Measurements from ENCODE around the gene PHF21B. TPM values are rescaled to one million over a fixed set of nuclear protein-coding genes. Genes with fewer than 3 reads are reported as not detected.

PHF21B gene
- total RNA-seq, 1 donor: not detected

DNA sequence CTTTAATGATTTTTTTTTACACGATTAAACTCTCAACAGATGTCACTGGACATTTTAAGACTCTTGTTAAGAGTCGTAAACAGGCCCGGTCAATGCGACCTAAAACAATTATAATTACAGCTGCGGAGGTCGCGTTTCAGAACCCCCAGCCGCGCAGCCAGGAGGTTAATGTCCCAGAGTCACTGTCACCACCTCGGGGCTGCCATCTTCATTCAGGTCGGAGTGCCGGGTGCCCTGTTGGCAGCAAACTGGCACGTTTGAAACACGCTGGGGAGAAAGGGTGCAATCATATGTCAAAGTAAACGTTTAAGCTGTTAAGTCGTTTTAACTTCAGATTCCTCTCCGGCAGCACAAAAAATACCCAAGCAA lies 711 bp upstream of the PHF21B start:
- H3K4me3 ChIP-seq (ENCODE audit: insufficient read depth, low read length): peak overlapping the region; percentile 61
- H3K4me1 ChIP-seq (ENCODE audit: insufficient read depth, low read length): no peaks in the 10 kb centered on the region
- peaks cover 58% of the 10 kb centered on the region for H3K27me3 ChIP-seq (ENCODE audit: insufficient read depth, low read length)
- no peaks in the 10 kb centered on the region for H3K79me2 ChIP-seq (ENCODE audit: insufficient read depth, low read length)
- no peak overlapping the region for H3K27ac ChIP-seq (ENCODE audit: low read depth, low read length)
- H4K20me1 ChIP-seq (ENCODE audit: insufficient read depth, low read length): no peaks in the 10 kb centered on the region
- TF ChIP-seq, protein P1, sequence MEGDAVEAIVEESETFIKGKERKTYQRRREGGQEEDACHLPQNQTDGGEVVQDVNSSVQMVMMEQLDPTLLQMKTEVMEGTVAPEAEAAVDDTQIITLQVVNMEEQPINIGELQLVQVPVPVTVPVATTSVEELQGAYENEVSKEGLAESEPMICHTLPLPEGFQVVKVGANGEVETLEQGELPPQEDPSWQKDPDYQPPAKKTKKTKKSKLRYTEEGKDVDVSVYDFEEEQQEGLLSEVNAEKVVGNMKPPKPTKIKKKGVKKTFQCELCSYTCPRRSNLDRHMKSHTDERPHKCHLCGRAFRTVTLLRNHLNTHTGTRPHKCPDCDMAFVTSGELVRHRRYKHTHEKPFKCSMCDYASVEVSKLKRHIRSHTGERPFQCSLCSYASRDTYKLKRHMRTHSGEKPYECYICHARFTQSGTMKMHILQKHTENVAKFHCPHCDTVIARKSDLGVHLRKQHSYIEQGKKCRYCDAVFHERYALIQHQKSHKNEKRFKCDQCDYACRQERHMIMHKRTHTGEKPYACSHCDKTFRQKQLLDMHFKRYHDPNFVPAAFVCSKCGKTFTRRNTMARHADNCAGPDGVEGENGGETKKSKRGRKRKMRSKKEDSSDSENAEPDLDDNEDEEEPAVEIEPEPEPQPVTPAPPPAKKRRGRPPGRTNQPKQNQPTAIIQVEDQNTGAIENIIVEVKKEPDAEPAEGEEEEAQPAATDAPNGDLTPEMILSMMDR (IDR thresholded peaks at IDR 0.05; ENCODE audit: extremely low read depth, low read depth, low read length): no peak
- H3K9me3 ChIP-seq (ENCODE audit: low read depth, low read length): no peaks in the 10 kb centered on the region
- no peak overlapping the region for H2AFZ ChIP-seq (ENCODE audit: low read length)
- H3K4me2 ChIP-seq (ENCODE audit: insufficient read depth, low read length): peak overlapping the region; percentile 76
- H3K36me3 ChIP-seq (ENCODE audit: insufficient read depth, low read length): no peaks in the 10 kb centered on the region
- DNase-seq (ENCODE audit: insufficient read length, low spot score, missing footprints): no peak

- H3K27ac ChIP-seq (ENCODE audit: low read depth, low read length): no peak overlapping the region
- no peaks in the 10 kb centered on the region for H4K20me1 ChIP-seq (ENCODE audit: insufficient read depth, low read length)
- H3K27me3 ChIP-seq (ENCODE audit: insufficient read depth, low read length): peaks cover 68% of the 10 kb centered on the region
- H3K36me3 ChIP-seq (ENCODE audit: insufficient read depth, low read length): no peaks in the 10 kb centered on the region
- no peak for DNase-seq (ENCODE audit: insufficient read length, low spot score, missing footprints)
- H2AFZ ChIP-seq (ENCODE audit: low read length): no peak overlapping the region
- H3K9me3 ChIP-seq (ENCODE audit: low read depth, low read length): no peaks in the 10 kb centered on the region
- H3K4me2 ChIP-seq (ENCODE audit: insufficient read depth, low read length): no peak overlapping the region
- no peaks in the 10 kb centered on the region for H3K4me1 ChIP-seq (ENCODE audit: insufficient read depth, low read length)
- H3K79me2 ChIP-seq (ENCODE audit: insufficient read depth, low read length): no peaks in the 10 kb centered on the region
- TF ChIP-seq, protein P1 (IDR thresholded peaks at IDR 0.05; ENCODE audit: extremely low read depth, low read depth, low read length): no peak
- no peak overlapping the region for H3K4me3 ChIP-seq (ENCODE audit: insufficient read depth, low read length)
These were observed 827 bp downstream of the PHF21B start for GRCh38 chr22:45008751-45009605.

GRCh38 chr22:45008186-45008681 lies 1.6 kb downstream of the PHF21B start:
- no peaks in the 10 kb centered on the region for H3K36me3 ChIP-seq (ENCODE audit: insufficient read depth, low read length)
- peak overlapping the region; percentile 28 for H3K4me3 ChIP-seq (ENCODE audit: insufficient read depth, low read length)
- DNase-seq (ENCODE audit: insufficient read length, low spot score, missing footprints): no peak
- TF ChIP-seq, protein P1 (IDR thresholded peaks at IDR 0.05; ENCODE audit: extremely low read depth, low read depth, low read length): no peak
- H3K27ac ChIP-seq (ENCODE audit: low read depth, low read length): no peak overlapping the region
- no peaks in the 10 kb centered on the region for H3K79me2 ChIP-seq (ENCODE audit: insufficient read depth, low read length)
- H3K27me3 ChIP-seq (ENCODE audit: insufficient read depth, low read length): peaks cover 68% of the 10 kb centered on the region
- no peaks in the 10 kb centered on the region for H3K9me3 ChIP-seq (ENCODE audit: low read depth, low read length)
- H3K4me2 ChIP-seq (ENCODE audit: insufficient read depth, low read length): peak overlapping the region; percentile 28
- H2AFZ ChIP-seq (ENCODE audit: low read length): no peak overlapping the region
- H3K4me1 ChIP-seq (ENCODE audit: insufficient read depth, low read length): no peaks in the 10 kb centered on the region
- H4K20me1 ChIP-seq (ENCODE audit: insufficient read depth, low read length): no peaks in the 10 kb centered on the region

GRCh38 chr22:45007391-45008185 lies 2.2 kb downstream of the PHF21B start:
- Histone ChIP-seq H3K36me3 (ENCODE audit: insufficient read depth, low read length) (no peaks in the 10 kb centered on the region), H3K9me3 (ENCODE audit: low read depth, low read length) (no peaks in the 10 kb centered on the region), H4K20me1 (ENCODE audit: insufficient read depth, low read length) (no peaks in the 10 kb centered on the region), H3K27me3 (ENCODE audit: insufficient read depth, low read length) (peaks cover 62% of the 10 kb centered on the region), H3K4me2 (ENCODE audit: insufficient read depth, low read length) (peak overlapping the region; percentile 28), H2AFZ (ENCODE audit: low read length) (no peak overlapping the region), H3K4me1 (ENCODE audit: insufficient read depth, low read length) (no peaks in the 10 kb centered on the region), H3K4me3 (ENCODE audit: insufficient read depth, low read length) (peak overlapping the region; percentile 28), H3K79me2 (ENCODE audit: insufficient read depth, low read length) (no peaks in the 10 kb centered on the region), H3K27ac (ENCODE audit: low read depth, low read length) (no peak overlapping the region)
- TF ChIP-seq, protein P1 (IDR thresholded peaks at IDR 0.05; ENCODE audit: extremely low read depth, low read depth, low read length): no peak
- DNase-seq (ENCODE audit: insufficient read length, low spot score, missing footprints): peak; percentile 96
